ENCODE results near the gene PKD2.

DNA sequence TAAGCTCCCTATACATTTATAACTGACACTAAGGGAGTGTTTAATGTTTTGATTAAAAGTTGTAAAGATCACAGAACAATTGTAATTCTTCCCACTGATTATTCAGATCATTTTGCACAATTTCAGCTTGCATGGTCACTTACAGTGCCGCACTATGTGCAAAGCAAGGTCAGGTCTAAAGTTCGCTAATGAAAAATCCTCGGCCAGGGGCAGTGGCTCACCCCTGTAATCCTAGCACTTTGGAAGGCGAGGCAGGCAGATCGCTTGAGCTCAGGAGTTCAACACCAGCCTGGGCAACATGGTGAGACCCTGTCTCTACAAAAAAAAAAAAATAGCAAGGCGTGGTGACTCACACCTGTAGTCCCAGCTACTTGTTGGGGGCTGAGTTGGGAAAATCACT lies 57.0 kb downstream of the PKD2 start:
- TF ChIP-seq, protein P1, sequence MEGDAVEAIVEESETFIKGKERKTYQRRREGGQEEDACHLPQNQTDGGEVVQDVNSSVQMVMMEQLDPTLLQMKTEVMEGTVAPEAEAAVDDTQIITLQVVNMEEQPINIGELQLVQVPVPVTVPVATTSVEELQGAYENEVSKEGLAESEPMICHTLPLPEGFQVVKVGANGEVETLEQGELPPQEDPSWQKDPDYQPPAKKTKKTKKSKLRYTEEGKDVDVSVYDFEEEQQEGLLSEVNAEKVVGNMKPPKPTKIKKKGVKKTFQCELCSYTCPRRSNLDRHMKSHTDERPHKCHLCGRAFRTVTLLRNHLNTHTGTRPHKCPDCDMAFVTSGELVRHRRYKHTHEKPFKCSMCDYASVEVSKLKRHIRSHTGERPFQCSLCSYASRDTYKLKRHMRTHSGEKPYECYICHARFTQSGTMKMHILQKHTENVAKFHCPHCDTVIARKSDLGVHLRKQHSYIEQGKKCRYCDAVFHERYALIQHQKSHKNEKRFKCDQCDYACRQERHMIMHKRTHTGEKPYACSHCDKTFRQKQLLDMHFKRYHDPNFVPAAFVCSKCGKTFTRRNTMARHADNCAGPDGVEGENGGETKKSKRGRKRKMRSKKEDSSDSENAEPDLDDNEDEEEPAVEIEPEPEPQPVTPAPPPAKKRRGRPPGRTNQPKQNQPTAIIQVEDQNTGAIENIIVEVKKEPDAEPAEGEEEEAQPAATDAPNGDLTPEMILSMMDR (IDR thresholded peaks at IDR 0.05; ENCODE audit: poor library complexity): no peak
- TF ChIP-seq EZH2 (IDR thresholded peaks at IDR 0.05; ENCODE audit: borderline replicate concordance): no peak

Measured in hepatocyte (in vitro differentiated cells).